HUDEP-2 (cell line): ENCODE data around the gene LRRC14B.
"Not testable (repeated sequence)": the region's sequence is repeated elsewhere in the genome, so short reads cannot be mapped to it uniquely, and the experiment has no call there.

Experiments used
- DNase-seq, 76 experiments: peaks; one replicate each; lab custom pipeline; 2025; ENCODE audit not compliant: unreplicated experiment in 76 of 76; lab: John Stamatoyannopoulos, UW

Gene LRRC14B

DNA sequence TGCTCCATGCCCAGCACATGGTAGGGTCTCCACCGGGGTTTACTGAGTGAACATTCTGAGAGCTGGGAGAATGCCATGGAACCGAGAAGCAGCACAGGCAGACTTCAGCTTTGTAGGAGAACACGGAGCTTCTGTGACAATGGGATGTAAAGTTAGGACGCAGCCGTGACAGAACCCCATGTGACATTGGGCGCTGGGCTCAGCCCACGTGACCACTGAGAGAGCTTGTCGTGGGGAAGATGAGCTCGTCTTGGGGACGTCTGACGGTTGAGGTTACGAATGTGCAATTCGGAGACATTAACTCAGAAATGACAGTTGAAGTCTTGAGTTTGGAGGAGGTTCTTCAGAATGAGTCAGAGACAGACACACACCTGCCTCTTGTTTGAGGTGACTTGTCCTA, 40.4 kb downstream of the LRRC14B start:
- no peak for DNase-seq

- not testable (repeated sequence) for DNase-seq
Observed at GRCh38 chr5:233426-233825, 42.1 kb downstream of the LRRC14B start.

DNA sequence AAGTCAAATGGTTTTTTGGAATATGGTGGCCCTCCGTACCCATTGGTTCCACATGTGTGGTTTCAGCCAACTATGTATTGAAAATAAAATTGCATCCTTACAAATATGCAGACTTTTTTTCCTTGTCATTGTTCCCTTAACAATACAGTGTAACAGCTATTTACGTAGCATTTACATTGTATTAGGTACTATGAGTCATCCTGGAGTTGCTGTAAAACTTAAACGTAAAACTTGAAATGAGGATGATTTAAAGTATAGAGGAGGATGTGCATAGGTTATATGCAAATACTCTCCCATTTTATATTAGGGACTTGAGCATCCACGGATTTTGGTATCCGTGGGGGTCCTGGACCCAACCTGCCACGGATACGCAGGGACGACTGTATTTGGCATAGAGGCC, 43.2 kb downstream of the LRRC14B start:
- DNase-seq, result no peak

DNA sequence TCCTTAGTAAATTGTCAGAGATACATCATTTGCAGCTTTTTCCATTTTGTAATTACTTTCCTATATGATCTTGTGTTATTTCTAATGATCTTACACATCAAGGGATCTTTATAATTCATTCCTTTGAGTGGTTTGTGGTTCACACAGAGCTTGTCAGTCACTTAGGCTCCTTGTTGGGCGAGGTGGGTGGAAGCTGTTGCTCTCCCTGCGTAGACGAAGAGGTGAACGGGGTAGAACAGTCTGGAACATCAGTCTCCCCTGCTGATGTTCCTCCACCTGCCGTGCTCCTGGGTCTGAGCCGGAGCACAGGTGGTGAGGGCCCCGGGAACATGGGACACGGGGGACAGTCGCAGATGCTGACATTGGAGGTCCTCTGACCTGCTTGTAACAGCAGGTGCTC, 44.2 kb downstream of the LRRC14B start:
- not testable (repeated sequence) for DNase-seq

GRCh38 chr5:237931-238330, 46.6 kb downstream of the LRRC14B start:
- DNase-seq, result not testable (repeated sequence)

DNA sequence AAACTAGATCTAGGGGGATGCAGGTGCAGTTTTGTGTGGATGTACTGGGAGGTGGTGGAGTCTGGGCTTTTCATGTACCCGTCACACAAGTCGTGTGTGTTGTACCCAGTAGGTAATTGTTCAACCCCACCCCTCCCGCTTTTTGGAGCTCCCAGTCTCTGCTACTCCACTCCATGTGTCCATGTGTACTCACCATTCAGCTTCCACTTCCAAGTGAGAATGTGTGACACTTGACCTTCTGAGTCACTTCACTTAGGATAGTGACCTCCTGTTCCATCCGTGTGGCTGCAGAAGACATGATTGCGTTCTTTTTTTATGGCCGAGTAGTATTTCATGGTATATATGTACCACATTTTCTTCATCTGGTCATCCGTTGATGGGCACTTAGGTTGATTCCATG, 49.3 kb downstream of the LRRC14B start:
- DNase-seq, result not testable (repeated sequence)

DNA sequence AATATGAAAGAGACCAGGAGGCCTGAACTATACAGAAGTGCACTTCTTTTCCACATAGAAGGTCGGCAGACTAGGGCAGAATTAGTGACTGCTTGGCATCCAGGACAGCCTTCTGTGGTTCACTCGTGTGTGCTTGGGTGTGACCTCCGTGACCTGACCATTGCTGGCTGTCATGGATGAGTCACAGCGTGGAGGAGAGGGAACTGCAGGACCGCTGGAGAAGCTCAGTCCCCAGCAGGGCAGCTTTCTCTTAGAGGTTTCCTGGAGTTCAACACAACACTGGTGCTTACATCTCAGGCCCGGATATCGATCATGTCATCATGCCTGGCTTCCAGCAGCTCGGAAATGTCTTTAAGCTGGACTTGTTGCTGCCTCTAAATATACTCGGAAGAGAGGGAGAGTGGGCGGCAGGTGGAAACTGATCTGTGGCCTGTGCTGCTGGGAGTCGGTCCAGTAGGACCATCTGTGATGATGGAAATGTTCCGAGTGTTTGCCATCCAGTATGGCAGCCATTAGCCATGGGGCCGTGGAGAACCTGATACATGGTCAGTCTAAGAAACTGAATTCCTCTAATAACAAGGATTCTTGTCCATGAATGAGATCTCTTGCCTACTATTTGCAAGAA, 49.9 kb downstream of the LRRC14B start:
- DNase-seq, result not testable (repeated sequence)

- not testable (repeated sequence) for DNase-seq
Observed at GRCh38 chr5:243683-244367, 52.5 kb downstream of the LRRC14B start.

- DNase-seq, result not testable (repeated sequence)
Observed at GRCh38 chr5:245717-246116, 54.4 kb downstream of the LRRC14B start.
